ENCODE results near the gene PLEKHA8. TPM values are rescaled to one million over a fixed set of nuclear protein-coding genes. Genes with fewer than 3 reads are reported as not detected.

Gene PLEKHA8
- total RNA-seq, 1 experiment from 2014 or later = 38.1 TPM

- Mint-ChIP-seq H3K27ac (no peak overlapping the region), H3K4me3 (no peak overlapping the region), H3K4me1 (peaks cover 23% of the 10 kb centered on the region), H3K9me3 (no peaks in the 10 kb centered on the region), H3K27me3 (ENCODE audit: low read depth) (no peaks in the 10 kb centered on the region), H3K36me3 (peaks cover 47% of the 10 kb centered on the region)
- ATAC-seq (no peak), DNase-seq (ENCODE audit: low spot score) (no peak)
- CTCF ChIA-PET = no interaction called here
- no peak for TF ChIP-seq ZMAT4 (CRISPR knock-in tag; IDR thresholded peaks at IDR 0.05)
- no peak for TF ChIP-seq TCF7 (CRISPR knock-in tag; IDR thresholded peaks at IDR 0.05; ENCODE audit: low read depth)
- no peak for TF ChIP-seq ZSCAN18 (CRISPR knock-in tag; IDR thresholded peaks at IDR 0.05)
- TF ChIP-seq ESRRA (CRISPR knock-in tag; IDR thresholded peaks at IDR 0.05; ENCODE audit: borderline replicate concordance) = no peak
- TF ChIP-seq TEAD1 (CRISPR knock-in tag; IDR thresholded peaks at IDR 0.05) = no peak
- TF ChIP-seq JUN (CRISPR knock-in tag; IDR thresholded peaks at IDR 0.05) = no peak
- no peak for TF ChIP-seq ZNF423 (CRISPR knock-in tag; IDR thresholded peaks at IDR 0.05)
- TF ChIP-seq NR2C2 (CRISPR knock-in tag; IDR thresholded peaks at IDR 0.05) = no peak
- TF ChIP-seq USF1 (CRISPR knock-in tag; IDR thresholded peaks at IDR 0.05) = no peak
- no peak for TF ChIP-seq ZNF396 (CRISPR knock-in tag; IDR thresholded peaks at IDR 0.05; ENCODE audit: borderline replicate concordance)
- no peak for TF ChIP-seq ZNF532 (CRISPR knock-in tag; IDR thresholded peaks at IDR 0.05; ENCODE audit: borderline replicate concordance)
- no peak for TF ChIP-seq PRDM15 (CRISPR knock-in tag; IDR thresholded peaks at IDR 0.05)
- TF ChIP-seq SOX15 (CRISPR knock-in tag; IDR thresholded peaks at IDR 0.05) = no peak
- TF ChIP-seq ZNF512 (CRISPR knock-in tag; IDR thresholded peaks at IDR 0.05; ENCODE audit: borderline replicate concordance) = no peak
- TF ChIP-seq CREM (CRISPR knock-in tag; IDR thresholded peaks at IDR 0.05) = no peak
- POLR2A ChIA-PET = no interaction called here
Observed at GRCh38 chr7:30046127-30046770, 18.0 kb downstream of the PLEKHA8 start.
